Loucy (cell line): ENCODE data around the gene CFAP58.

Source experiments
- EZH2phosphoT487 ChIP-seq: fragments of 200-600 bp; IDR thresholded peaks from 2 replicates; pipeline ENCODE4 v1.6.1; 2018; ENCODE audit warnings: antibody characterized with exemption, mild to moderate bottlenecking, moderate library complexity, borderline replicate concordance
- TF ChIP-seq, protein P1 (sequence below): fragments of 200-600 bp; sonication (generic); conservative IDR thresholded peaks from 2 replicates; pipeline ENCODE4 v1.5.1; 2014; ENCODE audit warnings: mild to moderate bottlenecking, antibody characterized with exemption, low read length

GRCh38 chr10:104321226-104321625 lies 32.4 kb upstream of the CFAP58 start:
- TF ChIP-seq, protein P1, sequence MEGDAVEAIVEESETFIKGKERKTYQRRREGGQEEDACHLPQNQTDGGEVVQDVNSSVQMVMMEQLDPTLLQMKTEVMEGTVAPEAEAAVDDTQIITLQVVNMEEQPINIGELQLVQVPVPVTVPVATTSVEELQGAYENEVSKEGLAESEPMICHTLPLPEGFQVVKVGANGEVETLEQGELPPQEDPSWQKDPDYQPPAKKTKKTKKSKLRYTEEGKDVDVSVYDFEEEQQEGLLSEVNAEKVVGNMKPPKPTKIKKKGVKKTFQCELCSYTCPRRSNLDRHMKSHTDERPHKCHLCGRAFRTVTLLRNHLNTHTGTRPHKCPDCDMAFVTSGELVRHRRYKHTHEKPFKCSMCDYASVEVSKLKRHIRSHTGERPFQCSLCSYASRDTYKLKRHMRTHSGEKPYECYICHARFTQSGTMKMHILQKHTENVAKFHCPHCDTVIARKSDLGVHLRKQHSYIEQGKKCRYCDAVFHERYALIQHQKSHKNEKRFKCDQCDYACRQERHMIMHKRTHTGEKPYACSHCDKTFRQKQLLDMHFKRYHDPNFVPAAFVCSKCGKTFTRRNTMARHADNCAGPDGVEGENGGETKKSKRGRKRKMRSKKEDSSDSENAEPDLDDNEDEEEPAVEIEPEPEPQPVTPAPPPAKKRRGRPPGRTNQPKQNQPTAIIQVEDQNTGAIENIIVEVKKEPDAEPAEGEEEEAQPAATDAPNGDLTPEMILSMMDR: no peak
- TF ChIP-seq EZH2phosphoT487: no peak
